ENCODE results near the gene COPG1. TPM values are rescaled to one million over a fixed set of nuclear protein-coding genes. Genes with fewer than 3 reads are reported as not detected.

Gene COPG1
- total and polyA plus RNA-seq, 2 of the 4 experiments (the other 2 are of a cell fraction), result 203 to 446 TPM

GRCh38 chr3:129211772-129212171, 37.6 kb upstream of the COPG1 start:
- Histone ChIP-seq H3K27me3 (ENCODE audit: control insufficient read depth, insufficient read depth, low read length) (no peaks in the 10 kb centered on the region), H3K4me2 (ENCODE audit: low read depth, low read length) (peak overlapping the region; percentile 57), H3K23ac (ENCODE audit: low read depth, low read length) (0 out of 2 replicates have a peak overlapping the region, but pooled peaks have one; percentile 3)

More at GRCh38 chr3:129211772-129212171, 37.6 kb upstream of the COPG1 start:
- Histone ChIP-seq H2BK20ac (ENCODE audit: low read depth, low read length) (no peak overlapping the region), H2AFZ (replicated peaks; ENCODE audit: low read length, poor library complexity) (peak overlapping the region; percentile 63), H3K9me3 (ENCODE audit: control insufficient read depth, insufficient read depth, low read length) (no peaks in the 10 kb centered on the region), H3K9me1 (ENCODE audit: insufficient read depth, low read length) (peaks cover 3% of the 10 kb centered on the region; the same call in 1 of the 2 replicates), H3K4me3 (ENCODE audit: insufficient read depth, low read depth, low read length) (no peak overlapping the region), H2BK120ac (ENCODE audit: low read depth, low read length) (no peak overlapping the region), H4K8ac (ENCODE audit: low read depth in 2 of 2, low read length in 2 of 2) (peak overlapping the region; percentile 23 to 59; a peak in 2 of 4 replicates), H2BK5ac (ENCODE audit: low read depth, low read length, poor library complexity, severe bottlenecking) (no peak overlapping the region), H3K9ac (ENCODE audit: low read depth, low read length) (no peak overlapping the region), H3K4me1 (ENCODE audit: control insufficient read depth, insufficient read depth, low read length) (peaks cover 8% of the 10 kb centered on the region), H2AK9ac (replicated peaks; ENCODE audit: low read depth, low read length, poor library complexity) (no peak overlapping the region), H4K5ac (ENCODE audit: low read depth, low read length) (peak overlapping the region; percentile 35; the same call in 1 of the 2 replicates), H3K56ac (ENCODE audit: extremely low read depth, insufficient read depth, low read length) (no peak overlapping the region), H3K79me1 (ENCODE audit: low read depth in 1 of 2, low read length in 2 of 2) (no peaks in the 10 kb centered on the region), H3K36me3 (ENCODE audit: control insufficient read depth, insufficient read depth, low read length) (no peaks in the 10 kb centered on the region), H3K4ac (ENCODE audit: low read depth, low read length) (peak overlapping the region; percentile 15; the same call in 1 of the 2 replicates), H3K27ac (ENCODE audit: insufficient read depth, low read length) (peak overlapping the region; percentile 58), H3K14ac (replicated peaks; ENCODE audit: low read depth, low read length) (peak overlapping the region; percentile 7; the same call in 1 of the 2 replicates), H3K18ac (ENCODE audit: low read depth, low read length) (peak overlapping the region; percentile 73), H4K20me1 (ENCODE audit: insufficient read depth, low read length) (no peaks in the 10 kb centered on the region), H2BK15ac (ENCODE audit: low read depth, low read length) (no peak overlapping the region), H2AK5ac (ENCODE audit: low read depth, low read length) (peak overlapping the region; percentile 2; the same call in 1 of the 2 replicates), H4K91ac (ENCODE audit: insufficient read depth, low read depth, low read length) (no peak overlapping the region)
- 43% methylated on average over 1 of the region's 6 CpGs; no CpG with 5 or more reads in 1 of the 2 experiments for WGBS, 2 experiments (ENCODE audit: extremely low coverage in 2 of 2, insufficient read length in 1 of 2)
- POLR2A ChIA-PET (ENCODE audit: unreplicated experiment), result no interaction called here
- dilution Hi-C loops (cut with HindIII; ENCODE audit: low sequenced_read_pairs, unreplicated experiment), result no loop called here
- ATAC-seq (ENCODE audit: low read depth) (peak; percentile 75), DNase-seq (peak; percentile 79)
- CTCF ChIA-PET, result no interaction called here
- intact Hi-C loops (cut with micrococcal nuclease), result no loop called here
- TF ChIP-seq RFX5 (IDR thresholded peaks at IDR 0.05; ENCODE audit: low read depth, low read length), result no peak
- TF ChIP-seq ELK1 (IDR thresholded peaks at IDR 0.05; ENCODE audit: borderline replicate concordance, low read depth, low read length), result no peak
- TF ChIP-seq NFE2L2 (IDR thresholded peaks at IDR 0.05; ENCODE audit: low read depth, low read length), result peak; percentile 77
- TF ChIP-seq, protein P1, sequence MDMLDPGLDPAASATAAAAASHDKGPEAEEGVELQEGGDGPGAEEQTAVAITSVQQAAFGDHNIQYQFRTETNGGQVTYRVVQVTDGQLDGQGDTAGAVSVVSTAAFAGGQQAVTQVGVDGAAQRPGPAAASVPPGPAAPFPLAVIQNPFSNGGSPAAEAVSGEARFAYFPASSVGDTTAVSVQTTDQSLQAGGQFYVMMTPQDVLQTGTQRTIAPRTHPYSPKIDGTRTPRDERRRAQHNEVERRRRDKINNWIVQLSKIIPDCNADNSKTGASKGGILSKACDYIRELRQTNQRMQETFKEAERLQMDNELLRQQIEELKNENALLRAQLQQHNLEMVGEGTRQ (IDR thresholded peaks at IDR 0.05; ENCODE audit: low read depth, low read length), result no peak
- TF ChIP-seq MAFK (IDR thresholded peaks at IDR 0.05; ENCODE audit: low read depth, low read length), result peak; percentile 75
- TF ChIP-seq FOS (IDR thresholded peaks at IDR 0.05; ENCODE audit: low read depth, low read length), result peak; percentile 32; the same call in 1 of the 2 replicates
- in situ Hi-C loops (cut with MboI; ENCODE audit: low sequenced_read_pairs), result no loop called here
- BruUV-seq (replicated peaks), result no TSS peak

Data from IMR-90 (cell line).